Stimulated activated CD4-positive, alpha-beta T cell treated with anti-CD3 and anti-CD28 coated beads, Interleukin-4, amount 100 ng/mL, for 1 hour (primary cell): ENCODE results near the gene FOXD3.

Experiments
- DNase-seq: peaks from one replicate; pipeline ENCODE4 v3.0.0-alpha.2; 2020

The FOXD3 gene

DNA sequence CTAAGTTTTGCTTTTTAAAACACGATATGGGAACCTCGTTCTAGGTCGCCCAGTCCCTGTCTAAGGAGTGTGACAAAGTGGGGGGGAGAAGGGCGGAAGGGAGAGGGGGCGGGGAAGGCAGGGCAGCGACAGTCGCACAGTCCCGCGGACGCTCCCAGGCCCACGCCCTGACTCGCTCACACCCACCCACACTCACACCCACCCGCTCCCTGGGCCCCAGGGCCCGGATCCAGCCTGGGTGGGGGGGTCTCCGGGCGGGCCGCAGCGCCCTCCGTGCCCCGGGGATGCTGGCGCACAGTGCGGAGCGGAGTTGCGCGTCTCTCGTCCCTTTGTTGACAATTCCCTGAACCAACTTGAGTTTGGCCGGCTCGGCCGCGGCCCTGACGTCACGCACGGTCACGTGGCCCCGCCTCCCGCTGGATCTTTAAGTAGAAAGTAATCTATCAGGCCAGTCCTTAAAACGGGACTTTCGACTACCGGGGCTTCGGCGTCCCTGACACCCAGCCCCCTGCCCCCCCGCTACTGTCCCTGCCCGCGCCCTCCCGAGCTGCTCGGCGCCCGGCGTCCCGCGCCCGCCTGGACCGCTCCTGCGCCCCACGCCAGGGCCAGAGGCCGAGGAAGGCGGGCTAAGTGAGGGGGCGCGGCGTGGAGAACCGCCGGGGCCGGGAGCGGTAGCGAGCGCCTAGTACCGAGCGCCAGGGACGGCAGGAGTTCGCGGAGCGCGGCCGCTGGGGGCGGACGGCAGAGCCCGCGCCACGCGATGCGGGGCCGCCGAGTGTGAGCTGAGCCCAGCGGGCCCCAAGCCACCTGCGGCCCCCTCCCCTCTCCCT lies at the start of gene FOXD3:
TSS of gene FOXD3 (plus strand) at position 454 of the 830 bp plus-strand sequence. CDS start 492 bp downstream, outside the sequence.
- DNase-seq, result no peak

DNA sequence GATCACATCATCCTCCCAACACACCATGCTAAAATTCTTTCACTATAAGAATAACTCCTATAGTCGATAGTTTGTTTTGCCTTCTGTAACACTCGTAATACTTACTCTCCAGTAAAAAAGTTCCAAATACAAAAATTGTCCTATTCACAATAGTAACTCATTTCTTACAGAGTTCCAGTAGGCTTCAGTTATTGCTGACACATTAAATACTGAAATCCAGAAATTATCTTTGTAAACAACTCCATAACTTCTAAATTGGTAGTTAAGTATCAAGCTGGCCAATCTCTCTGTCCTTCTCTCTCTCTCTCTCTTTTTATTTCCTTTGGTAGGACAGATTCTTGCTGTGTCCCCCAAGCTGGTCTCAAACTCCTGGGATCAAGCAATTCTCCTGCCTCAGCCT lies 49.6 kb upstream of the FOXD3 start:
- DNase-seq, result no peak

DNA sequence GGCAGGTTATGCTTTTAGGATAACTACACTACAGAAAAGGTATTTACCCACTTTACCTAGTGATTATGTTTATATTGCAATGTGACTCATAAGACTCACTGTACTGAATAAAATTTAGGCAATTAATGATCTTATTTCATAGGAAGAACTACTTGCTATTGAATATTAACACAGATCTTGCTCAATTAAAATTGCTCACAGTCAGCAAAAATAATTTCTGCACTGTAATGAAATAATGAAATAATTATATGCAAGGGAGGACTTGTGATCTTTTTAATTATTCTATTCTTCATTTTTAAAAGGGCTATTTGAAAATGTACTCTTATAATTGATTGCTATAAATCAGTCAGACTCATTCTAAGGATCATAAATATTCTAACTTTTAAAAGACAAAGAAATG lies 48.0 kb upstream of the FOXD3 start:
- no peak for DNase-seq

DNA sequence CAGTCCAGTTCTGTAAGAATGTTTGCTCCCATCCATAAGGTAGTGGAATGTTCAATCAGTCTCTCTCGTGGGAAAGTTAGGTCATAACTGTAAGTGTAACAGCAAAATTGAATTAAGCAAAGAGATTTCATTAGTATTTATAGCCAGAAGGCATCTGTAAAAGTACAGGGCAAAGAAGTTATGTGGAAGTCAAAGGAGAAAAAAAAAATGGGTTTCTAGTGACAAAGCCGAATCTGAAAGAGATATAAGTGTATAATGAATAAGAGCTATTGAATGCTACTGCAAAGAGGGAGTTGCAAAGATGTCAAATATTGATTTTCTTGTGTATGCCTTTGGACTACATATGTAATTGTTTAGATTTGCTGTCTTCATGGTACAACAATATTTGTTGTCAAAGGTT lies 47.4 kb upstream of the FOXD3 start:
- DNase-seq, result no peak

DNA sequence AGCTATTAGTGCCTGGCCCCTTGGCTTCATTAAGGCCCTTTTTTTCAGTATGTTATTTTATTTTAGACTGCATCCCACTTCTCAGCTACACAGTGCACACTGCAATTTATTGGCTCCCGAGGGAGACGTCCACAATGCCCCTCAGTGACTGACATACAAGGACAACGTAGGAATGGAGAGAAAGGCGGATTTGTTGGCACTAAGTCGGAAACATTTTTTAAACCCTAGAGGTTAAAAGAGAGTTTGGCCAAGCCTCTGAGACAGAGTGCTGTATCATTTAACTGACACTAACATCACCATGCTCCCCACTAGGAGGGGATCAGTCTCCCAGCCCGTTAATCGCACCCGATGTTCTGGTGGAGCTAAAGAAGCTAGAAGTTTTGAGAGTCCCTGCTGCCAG lies 45.7 kb upstream of the FOXD3 start:
- no peak for DNase-seq

DNA sequence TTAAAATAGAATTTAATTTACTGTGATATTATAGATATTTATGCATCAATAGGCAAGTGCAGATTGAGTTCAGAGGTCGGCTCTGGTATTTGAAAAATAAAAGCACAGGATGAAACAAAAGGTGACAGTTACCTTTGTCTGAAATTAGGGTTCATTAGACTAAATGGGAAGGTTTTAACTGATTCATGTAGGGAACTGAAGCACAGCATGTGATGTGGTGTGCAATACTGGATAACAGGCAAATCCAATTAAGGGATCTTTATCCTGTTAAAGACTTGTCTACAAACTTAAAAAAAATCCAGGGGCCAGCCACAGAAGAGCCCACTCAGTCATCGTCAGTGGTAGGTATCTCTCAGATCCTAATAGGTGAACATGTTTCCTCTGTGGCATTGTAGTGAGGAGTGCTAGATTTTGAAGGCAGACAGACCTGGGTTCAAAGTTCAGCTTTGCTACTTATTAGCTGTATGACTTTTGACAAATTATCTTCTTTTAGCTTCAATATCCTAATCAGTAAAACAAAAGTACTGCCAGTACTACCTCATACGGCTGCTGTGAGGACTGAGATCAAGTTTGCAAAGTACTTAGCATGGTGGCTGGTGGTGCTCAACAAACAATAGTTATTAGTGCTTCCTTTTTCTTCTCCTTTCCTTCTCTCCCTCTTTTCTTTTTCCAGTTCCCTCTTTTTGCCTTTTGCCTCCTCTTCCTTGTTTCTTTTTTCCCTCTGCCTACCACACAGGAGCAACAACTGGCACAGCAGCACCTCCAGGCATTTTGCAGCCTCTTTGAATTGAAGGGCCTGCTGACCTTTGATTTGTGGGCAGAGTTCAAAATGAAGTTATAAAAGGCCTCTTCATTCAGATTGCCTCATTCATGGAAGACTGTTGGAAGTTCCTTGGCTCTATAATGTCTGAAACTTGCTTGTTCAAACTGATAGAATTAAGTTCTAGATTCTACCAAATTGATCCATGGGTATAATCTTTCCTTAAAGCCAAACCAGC lies 44.9 kb upstream of the FOXD3 start:
- no peak for DNase-seq

GRCh38 chr1:63281753-63282152 lies 40.6 kb upstream of the FOXD3 start:
- DNase-seq, result no peak

- no peak for DNase-seq
Observed at GRCh38 chr1:63289135-63289534, 33.2 kb upstream of the FOXD3 start.

DNA sequence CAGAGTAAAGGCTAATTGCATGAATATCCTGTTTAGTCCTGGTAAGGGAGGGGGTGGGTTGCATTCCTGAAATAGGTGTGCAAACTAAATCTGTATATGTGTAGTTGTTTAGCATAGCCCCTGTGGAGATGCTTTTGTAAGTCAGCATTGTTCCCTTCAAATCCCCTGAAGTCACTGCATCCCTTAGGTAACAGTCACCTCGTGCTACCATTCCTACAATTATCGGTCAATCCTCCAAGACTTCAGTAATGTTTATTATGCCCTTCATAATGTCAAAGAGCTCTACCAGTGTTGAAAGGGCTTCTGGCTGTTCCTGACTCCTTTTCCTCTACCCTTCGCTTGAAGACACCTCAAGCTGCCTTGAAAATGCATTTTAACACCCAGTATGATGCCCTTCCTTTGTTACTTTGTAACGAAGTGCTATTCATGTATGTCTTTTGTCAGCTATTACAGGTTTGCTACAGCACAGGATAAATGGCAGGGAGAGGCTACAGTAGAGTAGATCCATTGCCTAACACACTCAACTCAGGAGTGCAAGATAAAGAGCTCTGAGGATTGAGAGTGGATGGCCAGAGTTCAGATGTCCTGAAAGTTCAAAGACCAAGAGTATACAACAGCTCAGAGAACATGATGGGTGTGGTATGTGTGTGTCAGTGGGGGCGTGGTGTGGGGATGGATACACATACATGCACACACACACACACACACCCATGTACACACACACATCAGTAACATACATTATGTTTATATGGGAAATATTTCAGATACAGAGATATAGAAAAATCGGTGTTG lies 27.4 kb upstream of the FOXD3 start:
- DNase-seq, result no peak

GRCh38 chr1:63304410-63304809 lies 18.0 kb upstream of the FOXD3 start:
- no peak for DNase-seq

DNA sequence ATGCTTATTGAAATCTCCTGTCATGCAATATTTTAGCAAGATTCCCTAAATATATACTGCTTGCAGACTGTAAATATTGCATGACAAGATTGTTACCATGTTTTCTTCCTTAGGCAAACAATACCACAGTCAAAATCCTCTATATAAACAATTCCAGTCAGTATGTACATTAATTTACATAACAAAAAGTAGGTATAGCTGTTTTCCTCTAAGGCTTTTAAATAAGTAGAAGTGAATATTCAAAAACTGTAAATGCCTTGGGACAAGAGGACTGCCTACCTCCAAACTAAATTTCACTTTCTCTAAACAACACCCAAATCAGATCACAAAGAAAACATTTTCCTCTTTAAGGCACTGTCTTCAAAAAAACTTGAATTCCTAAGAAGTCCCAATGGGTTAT lies 17.3 kb upstream of the FOXD3 start:
- DNase-seq, result no peak

DNA sequence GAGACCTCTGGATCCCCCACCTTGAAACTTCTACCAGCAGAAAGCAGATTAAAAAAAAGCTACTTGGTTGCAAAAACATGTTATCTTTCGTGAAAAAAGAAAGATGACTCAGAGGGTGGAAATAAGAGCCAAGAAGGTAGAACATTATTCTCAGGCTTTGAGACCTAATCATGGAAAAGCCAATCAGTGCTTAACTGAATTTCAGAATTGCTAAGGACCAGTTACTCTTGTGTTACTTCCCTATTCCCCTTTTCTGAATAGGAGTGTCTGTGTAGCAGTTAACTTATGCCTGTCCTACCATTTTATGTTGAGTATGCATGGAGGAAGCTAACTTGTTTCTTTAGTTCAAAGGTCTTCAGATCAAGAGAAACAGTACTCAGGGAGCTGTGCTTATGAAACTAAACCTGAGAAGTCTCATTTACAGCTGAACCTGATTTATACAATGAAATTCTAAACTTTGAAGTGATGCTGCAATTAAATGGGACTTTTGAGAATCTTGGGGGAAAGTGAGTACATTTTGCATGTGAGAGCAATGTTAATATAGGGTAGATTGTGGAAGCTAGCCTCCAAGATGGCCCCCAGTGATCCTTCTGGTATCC lies 15.1 kb upstream of the FOXD3 start:
- no peak for DNase-seq

DNA sequence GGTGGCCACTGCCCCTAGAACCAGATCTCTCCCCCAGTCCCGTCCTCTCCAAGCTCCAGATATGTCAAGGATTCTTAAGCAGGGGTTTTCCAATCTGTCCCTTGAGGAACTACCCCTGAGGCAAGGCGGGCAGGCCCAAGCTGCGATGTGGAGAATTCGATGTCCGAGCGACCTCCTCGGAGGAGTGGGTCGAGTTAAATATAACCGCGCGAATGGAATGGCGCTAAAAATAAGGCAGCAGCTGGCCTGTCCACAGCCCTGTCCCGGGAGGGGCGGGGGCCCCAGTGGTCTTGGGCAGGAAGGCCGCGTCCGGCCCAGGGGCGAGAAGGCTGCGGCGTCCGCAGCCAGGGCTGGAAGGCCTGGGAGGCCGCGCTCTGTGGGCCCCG lies 5.8 kb upstream of the FOXD3 start:
- no peak for DNase-seq

DNA sequence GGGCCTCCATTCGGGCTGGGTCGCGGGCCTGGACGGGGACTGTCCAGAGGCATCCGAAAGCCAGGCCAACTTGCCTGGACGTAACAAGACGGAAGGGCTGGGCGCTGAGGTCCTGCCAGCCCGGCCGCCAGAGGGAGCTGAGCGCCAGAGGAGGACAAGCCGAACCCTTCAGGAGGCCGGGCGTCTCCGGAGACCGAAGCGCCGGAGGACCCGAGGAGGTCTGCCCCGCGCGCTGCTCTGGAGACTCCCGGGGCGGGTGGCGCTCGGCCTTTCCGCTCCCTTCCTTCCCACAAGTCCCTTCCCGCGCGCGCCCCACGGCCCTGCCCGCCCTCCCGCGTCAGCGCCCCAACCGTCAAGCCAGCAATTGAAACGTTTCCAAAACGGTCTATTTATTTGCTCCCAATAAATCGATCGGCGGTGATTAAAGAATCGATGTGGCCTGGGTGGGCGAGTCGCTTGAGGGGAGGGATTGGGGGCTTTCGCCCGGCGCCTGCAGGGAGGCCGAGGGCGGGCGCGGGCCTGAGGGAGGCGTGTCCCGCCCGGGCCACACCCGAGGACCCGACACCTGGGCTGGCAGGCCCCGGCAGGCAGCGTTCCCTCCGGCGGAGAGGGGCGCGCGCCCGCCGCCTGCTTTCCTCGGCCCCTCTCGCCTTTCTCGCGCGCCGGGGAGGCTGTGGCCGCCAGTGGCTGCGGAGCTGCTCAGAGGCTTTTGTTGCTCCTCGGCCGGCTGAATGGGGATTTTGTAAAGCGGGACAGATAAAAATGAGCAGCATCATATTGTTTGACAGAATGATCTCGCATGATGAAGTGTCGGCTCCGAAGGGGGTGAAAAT lies 5.2 kb upstream of the FOXD3 start:
- DNase-seq, result peak; percentile 63

DNA sequence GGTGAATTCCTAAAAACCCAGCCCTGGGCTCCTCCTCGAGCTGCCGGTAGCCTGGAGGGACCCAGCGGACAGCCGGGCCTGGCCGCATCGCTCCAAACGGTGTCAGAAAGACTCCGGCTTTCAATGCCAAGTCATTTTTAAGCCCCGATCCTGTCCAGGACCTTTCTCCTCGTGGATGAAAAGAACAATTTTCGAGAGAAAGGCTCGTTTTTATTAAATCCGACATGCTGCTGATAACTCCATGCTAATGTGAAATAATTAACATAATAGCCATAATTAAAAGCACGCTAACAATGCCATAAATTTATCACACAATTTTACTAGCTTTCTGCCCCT lies 4.6 kb upstream of the FOXD3 start:
- DNase-seq, result no peak

- DNase-seq, result no peak
Observed at GRCh38 chr1:63318201-63318979, 4.0 kb upstream of the FOXD3 start.

GRCh38 chr1:63319046-63320021 lies 3.0 kb upstream of the FOXD3 start:
- DNase-seq, result no peak

DNA sequence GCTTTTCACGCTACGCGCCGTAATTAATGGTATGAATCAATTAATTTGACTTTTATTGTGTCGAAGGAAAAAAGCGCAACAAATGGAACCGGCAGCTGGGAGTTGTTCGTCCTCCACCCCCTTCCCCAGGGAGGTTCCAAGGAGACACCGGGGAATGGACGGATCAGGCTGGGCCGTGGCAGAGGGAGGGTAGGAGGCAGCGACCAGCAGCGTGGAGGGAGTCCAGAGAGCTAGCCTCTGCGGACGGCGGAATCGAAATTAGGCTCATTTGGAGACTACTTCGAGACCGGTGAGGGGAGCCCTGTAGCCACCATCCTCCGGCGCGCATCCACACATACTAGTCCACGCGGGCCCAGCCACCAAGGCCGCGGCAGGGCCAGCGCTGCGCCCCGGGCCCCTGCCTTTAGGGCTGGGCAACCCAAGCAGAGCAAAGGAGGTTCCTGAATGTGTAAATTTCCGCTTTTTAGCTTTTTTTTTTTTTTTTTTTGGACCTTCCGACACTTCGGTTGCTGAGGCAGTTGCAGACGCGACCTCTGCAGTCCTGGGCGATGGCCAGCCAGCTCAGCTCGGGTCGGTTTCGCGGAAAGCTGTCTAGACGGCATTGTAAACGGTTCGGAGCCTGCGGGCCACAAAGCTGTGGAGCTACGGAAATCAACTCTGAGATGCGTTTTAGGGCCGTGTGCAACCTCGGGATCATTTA lies 2.2 kb upstream of the FOXD3 start:
- no peak for DNase-seq
